ENCODE data around the gene MAPKAP1.
"Not testable (repeated sequence)": the region's sequence is repeated elsewhere in the genome, so short reads cannot be mapped to it uniquely, and the experiment has no call there.

Gene MAPKAP1

DNA sequence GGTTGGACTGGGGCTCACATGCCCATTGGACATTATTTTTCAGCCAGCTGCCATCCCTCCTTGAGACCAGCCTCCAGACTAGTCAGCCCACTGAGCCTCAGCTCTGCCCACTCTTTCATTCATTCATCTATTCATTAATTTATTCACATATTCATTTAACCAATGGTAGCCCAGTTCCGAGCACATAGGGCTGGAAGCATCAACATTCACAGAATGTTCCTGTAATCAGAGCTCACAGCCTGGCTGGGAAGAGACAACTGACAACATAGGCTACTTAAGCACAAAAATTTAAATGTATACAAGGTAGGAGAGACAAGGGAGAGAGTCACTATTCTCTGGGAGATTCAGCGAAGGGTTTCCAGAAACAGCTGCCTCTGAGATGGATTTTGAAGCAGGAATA lies 23.2 kb upstream of the MAPKAP1 start:
- no peak for FAIRE-seq

- FAIRE-seq: no peak
Measured at GRCh38 chr9:125726456-125727132, 19.6 kb upstream of the MAPKAP1 start.

- FAIRE-seq: no peak
Measured at GRCh38 chr9:125707472-125707804, 430 bp upstream of the MAPKAP1 start.

GRCh38 chr9:125705893-125706292 lies 1.1 kb downstream of the MAPKAP1 start:
- no peak for FAIRE-seq

DNA sequence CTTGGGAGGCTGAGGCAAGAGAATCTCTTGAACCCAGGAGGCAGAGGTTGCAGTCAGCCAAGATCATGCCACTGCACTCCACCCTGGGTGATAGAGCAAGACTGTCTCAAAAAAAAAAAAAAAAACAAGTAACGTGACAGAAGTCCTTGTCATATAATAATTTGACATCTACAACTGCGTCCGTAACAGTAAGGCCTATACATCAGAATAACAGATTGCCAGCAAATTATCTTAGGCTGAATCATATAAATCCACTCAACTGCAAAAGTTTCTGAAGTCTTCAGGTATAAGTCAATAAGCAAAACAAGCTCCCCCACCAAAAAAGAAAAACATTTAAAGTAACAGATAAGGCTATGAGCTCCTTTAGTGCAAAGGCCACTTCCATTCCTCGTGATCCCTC lies 3.3 kb downstream of the MAPKAP1 start:
- FAIRE-seq: no peak

DNA sequence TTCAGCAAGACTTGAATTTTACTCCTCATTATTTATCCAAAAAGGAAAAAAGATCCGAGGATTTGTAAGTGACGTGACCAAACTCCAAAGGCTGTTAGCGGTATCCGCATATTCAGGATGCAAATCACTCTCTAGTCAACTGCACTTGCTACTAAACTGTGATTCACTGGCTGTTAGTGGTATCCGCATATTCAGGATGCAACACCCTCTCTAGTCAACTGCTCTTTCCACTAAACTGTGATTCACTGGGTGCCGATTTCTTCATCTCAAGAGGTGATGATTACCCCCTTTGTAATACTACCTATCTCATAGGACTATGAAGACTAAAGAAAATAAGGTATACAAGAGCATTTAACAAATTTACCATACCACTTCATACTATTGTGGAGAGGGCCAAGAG lies 5.7 kb downstream of the MAPKAP1 start:
- no peak for FAIRE-seq

GRCh38 chr9:125700791-125701190 lies 6.2 kb downstream of the MAPKAP1 start:
- no peak for FAIRE-seq

GRCh38 chr9:125699870-125700269 lies 7.1 kb downstream of the MAPKAP1 start:
- no peak for FAIRE-seq

DNA sequence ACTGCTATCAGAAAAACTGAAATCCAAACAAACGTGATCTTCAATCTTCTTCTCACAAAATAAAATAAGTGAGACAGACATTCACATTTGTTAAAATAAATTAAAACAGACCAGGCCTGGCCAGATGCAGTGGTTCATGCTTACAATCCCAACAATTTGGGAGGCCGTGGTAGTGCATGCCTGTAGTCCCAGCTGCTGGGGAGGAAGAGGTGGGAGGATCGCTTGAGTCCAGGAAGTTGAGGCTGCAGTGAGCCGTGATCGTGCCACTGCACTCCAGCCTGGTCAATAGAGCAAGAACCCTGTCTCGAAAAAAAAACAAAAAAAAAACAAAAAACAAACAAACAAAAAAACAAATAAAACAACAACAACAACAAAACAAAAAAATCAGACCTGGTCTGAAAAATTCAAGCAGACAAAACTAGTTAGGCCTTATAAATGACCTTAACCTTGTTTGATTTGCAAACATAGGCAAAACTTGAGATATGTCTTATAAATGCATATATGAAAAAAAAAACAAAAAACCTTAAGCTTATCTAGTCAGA lies 10.8 kb downstream of the MAPKAP1 start:
- FAIRE-seq: no peak

DNA sequence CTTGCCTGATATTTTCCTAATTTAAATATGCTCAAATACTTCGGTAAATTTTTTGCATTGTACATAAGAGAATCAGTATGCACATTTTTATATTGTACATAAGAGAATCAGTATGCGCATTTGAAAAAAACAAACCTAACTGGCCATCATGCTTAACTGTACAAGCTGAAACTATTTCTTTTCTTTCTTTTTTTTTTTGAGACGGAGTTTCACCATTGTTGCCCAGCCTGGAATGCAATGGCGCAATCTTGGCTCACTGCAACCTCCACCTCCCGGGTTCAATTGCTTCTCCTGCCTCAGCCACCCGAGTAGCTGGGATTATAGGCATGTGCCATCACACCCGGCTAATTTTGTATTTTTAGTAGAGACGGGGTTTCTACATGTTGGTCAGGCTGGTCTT lies 11.5 kb downstream of the MAPKAP1 start:
- FAIRE-seq: not testable (repeated sequence)

- no peak for FAIRE-seq
Measured at GRCh38 chr9:125694478-125694877, 12.5 kb downstream of the MAPKAP1 start.

GRCh38 chr9:125693492-125693891 lies 13.5 kb downstream of the MAPKAP1 start:
- FAIRE-seq: not testable (repeated sequence)

DNA sequence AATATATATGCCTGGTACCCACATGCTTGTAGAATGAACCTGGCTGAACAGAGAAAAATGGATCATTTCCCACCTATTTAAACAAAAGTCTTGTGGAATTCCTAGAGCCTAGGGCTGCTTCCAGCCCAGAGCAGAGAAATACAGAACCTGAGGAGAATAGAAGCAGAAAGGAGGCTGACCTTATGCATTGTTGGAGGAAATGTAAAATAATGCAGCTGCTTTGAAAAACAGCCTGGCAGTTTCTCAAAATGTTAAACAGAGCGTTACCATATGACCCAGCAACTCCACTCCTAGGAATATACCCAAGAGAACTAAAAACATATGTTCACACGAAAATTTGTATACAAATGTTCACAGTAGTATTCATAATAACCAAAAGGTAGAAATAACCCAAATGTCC lies 15.1 kb downstream of the MAPKAP1 start:
- no peak for FAIRE-seq

DNA sequence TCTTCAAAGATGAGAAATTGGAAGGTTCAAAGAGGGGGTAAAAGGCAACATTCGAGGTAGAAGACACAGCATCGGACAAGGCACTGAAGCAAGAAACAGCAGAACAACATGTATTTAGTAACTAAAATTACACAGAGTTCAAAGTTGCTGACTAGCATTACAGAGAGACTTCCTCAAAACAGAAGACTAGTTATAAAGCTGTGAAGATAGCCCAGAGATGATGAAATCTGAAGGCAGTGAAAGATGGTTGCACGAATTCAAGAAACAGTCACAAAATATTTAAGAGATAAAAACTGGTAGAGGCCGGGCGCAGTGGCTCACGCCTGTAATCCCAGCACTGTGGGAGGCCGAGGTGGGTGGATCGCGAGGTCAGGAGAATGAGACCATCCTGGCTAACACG lies 16.3 kb downstream of the MAPKAP1 start:
- no peak for FAIRE-seq

DNA sequence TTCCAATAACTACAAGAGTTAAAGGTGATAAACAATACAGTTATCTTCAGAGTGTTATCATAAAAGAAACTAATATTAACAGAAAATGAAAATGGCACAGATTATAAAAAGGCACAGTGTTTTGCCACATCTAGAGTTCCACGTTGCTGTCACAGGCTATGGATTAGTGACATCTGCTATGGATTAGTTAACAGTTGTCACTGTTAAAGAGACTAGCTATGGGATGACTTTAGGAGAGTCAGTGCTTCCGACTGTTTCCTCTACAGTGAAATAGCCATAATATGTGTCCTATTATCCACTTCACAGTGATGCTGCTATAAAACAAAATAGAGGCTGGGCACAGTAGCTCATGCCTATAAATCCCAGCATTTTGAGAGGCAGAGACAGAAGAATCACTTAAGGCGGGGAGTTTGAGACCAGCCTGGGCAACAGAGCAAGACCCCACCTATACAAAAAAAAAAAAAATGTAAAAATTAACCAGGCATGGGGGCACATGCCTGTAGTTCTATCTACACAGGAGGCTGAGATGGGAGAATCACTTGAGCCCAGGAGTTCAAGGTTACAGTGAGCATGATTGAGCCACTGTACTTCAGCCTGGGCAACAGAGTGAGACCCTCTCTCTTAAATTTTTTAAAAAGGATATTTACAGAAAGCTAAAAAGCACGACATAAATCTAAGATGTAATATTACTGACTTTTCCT lies 19.7 kb downstream of the MAPKAP1 start:
- no peak for FAIRE-seq

GRCh38 chr9:125685167-125685566 lies 21.8 kb downstream of the MAPKAP1 start:
- no peak for FAIRE-seq

DNA sequence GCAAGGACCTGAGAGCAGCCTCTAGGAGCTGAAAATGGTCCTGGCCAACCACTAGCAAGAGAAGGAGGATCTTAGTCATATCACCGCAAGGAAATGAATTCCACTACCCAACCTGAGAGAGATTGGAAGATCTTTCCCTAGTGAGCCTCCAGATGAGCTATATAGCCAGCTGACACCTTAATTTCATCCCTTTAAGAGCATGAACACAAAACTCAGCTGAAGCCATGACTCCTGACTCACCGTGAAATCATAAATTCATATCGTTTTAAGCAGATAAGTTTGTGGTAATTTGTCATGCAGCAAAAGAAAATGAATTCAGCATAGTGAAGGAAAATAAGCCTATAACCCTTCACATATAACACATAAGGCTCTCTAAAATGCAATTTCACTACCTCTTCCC lies 23.5 kb downstream of the MAPKAP1 start:
- no peak for FAIRE-seq

DNA sequence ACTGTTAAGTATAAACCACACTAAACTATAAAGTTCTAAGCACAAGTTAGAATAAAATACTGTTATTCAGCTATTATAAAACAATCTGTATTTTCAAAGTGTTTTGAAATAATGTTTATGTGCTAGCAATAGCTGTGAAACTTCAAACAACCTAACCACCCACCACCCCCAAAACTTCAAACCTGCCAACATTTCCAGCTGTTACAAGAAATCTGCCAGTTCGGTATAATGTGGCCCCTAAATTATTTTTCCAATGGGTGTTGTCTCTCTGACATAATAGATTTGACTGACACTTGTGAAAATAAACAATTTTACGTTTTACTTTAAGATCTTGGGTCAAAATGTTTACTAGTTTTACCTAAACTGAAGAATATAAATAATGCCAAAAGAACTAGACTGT lies 24.7 kb downstream of the MAPKAP1 start:
- FAIRE-seq: no peak

DNA sequence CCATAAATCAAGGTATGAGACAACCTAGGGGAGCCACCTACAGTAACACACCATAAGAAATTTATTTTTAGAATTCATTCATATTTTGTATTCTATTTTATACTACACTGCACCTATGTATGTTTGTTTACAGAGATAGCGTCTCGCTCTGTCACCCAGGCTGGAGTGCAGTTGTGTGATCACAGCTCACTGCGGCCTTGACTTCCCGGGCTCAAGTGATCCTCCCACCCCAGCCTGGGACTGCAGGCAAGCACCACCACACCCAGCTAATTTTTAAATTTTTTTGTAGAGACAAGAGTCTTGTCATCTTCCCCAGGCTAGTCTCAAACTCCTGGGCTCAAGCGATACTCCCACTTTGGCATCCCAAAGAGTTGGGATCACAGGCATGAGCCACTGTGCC lies 25.4 kb downstream of the MAPKAP1 start:
- no peak for FAIRE-seq

DNA sequence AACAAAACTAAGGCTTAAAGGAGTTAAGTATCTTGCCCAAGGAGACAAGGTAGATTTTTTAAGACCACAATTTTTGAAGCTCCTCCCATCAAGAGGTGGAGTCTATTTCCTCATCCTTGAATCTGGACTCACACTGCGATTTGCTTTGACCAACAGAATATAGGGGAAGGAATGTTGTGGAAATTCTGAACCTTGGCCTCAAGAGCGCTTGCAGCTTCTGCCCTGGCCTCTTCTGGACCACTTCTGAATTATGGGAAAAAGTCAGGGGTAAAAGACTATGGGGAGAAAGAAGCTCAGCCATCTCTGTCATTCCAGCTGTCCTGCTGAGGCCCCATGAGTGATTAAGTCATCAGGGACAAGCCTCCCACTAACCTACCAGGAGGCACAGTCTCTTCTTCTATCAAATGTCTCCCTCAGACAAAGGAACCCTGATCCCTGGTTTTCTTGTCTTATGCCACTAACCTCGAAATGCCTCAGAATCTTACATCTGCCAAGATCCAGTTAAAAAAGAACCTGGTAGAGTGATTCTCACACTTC lies 25.9 kb downstream of the MAPKAP1 start:
- no peak for FAIRE-seq

DNA sequence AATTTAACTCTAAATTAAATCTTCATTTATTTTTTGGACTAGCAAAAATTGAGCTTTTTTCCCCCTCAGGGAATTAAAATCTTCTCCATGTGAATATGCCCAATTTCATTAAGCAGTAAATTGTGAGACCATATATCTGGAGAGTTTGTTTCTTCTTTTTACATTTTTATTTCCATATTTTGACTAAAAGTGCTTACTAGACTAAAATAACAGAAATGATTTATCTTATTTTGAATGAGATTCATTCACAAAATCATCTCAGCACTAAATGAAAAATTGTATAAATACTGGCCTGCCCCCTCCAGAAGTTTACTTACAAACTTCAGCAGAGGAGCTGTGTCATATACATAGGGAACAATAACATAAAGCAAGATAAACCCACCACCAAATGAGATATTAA lies 26.6 kb downstream of the MAPKAP1 start:
- no peak for FAIRE-seq

DNA sequence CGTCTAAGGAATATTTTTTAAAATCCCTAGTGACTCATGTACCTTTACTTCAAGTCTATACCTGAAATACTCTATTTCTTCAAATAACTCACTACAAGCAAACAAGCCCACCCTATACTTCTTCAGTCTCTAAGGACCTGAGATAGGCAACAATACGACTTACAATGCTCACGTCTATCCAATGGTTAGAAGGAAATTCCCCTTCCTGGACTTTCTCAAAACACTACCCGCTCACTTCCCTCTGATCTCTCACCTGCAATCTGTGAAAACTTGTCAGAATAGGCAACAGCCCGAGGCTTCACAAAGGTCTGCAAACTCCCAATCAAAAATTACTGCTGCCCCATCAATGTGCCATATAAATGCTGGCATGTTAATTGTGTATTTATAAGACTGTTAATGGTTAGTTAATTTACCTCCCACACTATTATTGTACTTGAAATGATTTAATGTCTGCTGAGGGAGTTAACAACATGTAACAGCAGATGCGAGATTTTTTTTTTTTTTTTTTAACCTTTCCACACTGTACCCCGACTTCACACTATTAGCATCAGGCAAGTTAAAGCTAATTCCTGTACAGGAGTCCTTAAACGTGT lies 27.3 kb downstream of the MAPKAP1 start:
- FAIRE-seq: no peak

DNA sequence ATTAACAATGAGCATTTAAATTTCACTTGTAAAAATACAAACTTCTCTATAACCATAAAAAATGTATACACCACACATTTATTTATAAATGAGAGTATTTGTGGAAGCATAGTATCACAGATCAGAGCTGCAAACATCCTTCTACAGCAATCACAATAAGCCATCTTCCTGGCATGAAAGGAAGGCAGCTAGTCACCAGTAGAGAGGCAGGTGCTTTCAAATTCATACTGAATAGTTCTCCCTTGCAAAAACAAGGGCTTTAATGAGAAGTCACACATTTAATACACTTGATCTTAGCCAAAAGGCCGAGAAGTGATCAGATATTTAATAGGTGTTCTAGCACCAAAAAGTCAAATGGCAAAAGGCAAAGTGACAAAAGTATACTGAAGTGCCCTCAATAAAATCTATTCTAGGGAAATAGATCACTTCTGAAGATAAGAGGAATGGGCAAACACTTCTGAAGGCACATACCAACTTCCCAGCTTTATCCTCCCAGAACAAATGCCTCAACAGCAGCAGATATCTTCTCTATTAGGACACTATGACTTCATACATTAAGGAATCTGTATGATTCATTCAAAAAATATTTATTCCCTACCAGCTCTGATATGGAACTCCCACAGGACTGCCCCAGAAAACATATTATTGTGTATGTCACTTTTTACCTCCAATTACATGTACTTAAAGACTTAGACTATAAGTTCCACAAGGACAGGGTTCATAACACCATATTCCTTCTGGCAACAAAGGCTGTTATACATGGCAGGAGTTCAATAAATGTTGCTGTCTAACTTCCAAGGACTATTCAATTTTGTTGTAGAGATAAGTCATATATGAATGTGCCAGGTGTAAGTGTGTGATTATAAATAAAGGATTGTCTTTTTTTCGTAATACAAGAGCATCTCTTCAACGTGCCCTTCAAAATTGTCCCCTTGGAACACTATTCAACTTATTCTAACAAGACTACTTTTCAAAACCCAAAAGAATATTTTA lies 31.7 kb downstream of the MAPKAP1 start:
- FAIRE-seq: no peak

All from islet of Langerhans (tissue), 1 donor.